Left ventricle myocardium inferior (tissue), 1 donor: ENCODE results near the gene MKLN1. TPM values are rescaled to one million over a fixed set of nuclear protein-coding genes. Genes with fewer than 3 reads are reported as not detected.

ENCODE experiments used
- DNase-seq: peaks from one replicate; pipeline ENCODE4 v3.0.0-alpha.2; 2020
- H3K27ac ChIP-seq: fragments of 200-600 bp; replicated peaks from 2 replicates; pipeline ENCODE4 v1.8.0; 2021
- H3K27me3 ChIP-seq: fragments of 200-600 bp; 2 replicates; pipeline ENCODE4 v1.8.0; 2021; ENCODE audit warnings: low read depth
- H3K36me3 ChIP-seq: fragments of 200-600 bp; 2 replicates; pipeline ENCODE4 v1.8.0; 2021
- H3K4me1 ChIP-seq: fragments of 200-600 bp; 2 replicates; pipeline ENCODE4 v1.8.0; 2021
- H3K4me3 ChIP-seq: fragments of 200-600 bp; 2 replicates; pipeline ENCODE4 v1.8.0; 2021; ENCODE audit warnings: mild to moderate bottlenecking, moderate library complexity
- H3K9me3 ChIP-seq: fragments of 200-600 bp; replicated peaks from 2 replicates; pipeline ENCODE4 v1.8.0; 2021
- intact Hi-C: fragments of 100-400 bp; cut with micrococcal nuclease; formaldehyde crosslinking; loops from one replicate; pipeline ENCODE4 v1.11.0; 2022
- total RNA-seq: library from RNA; stranded (reverse); fragmentation: NEBNext Ultra II Directional; extraction: Animal tissue kit (Norgen Biotek cat#: 25700); gene quantifications from one replicate; pipeline ENCODE4 v1.2.1, GENCODE V29; 2021
- TF ChIP-seq, protein P1 (sequence below): fragments of 200-600 bp; IDR thresholded peaks from 2 replicates; pipeline ENCODE4 v1.8.0; 2021; ENCODE audit warnings: antibody characterized with exemption, mild to moderate bottlenecking, borderline replicate concordance
- donor health status: DM: no; HTN: yes; CAD: no; lungs with severe emphysema.

Gene MKLN1
- total RNA-seq, 1 donor from 2014 or later, result 42.2 TPM

DNA sequence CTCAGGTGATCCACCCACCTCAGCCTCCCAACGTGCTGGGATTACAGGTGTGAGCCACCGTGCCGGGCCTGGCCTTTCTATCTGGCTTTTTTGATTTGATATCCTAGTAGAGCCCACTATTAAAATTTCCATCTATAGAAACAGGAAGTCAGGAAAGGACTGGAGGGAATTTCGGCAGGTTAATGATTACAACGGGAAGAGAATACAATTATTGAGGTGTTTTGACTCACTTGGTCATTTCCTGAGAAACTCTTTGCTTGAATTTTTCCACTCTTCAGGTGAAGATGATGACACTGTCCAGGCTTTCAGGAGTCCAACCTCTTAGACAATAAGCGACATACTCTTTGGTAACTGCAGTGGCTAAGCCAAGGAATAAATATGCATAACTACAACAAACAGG lies 1.1 kb upstream of the MKLN1 start:
- peaks cover 49% of the 10 kb centered on the region for H3K4me1 ChIP-seq
- no peaks in the 10 kb centered on the region for H3K9me3 ChIP-seq
- DNase-seq, result no peak
- H3K36me3 ChIP-seq, result no peaks in the 10 kb centered on the region
- intact Hi-C loops, result no loop called here
- H3K4me3 ChIP-seq, result peak overlapping the region; percentile 93
- H3K27me3 ChIP-seq, result no peaks in the 10 kb centered on the region
- TF ChIP-seq, protein P1, sequence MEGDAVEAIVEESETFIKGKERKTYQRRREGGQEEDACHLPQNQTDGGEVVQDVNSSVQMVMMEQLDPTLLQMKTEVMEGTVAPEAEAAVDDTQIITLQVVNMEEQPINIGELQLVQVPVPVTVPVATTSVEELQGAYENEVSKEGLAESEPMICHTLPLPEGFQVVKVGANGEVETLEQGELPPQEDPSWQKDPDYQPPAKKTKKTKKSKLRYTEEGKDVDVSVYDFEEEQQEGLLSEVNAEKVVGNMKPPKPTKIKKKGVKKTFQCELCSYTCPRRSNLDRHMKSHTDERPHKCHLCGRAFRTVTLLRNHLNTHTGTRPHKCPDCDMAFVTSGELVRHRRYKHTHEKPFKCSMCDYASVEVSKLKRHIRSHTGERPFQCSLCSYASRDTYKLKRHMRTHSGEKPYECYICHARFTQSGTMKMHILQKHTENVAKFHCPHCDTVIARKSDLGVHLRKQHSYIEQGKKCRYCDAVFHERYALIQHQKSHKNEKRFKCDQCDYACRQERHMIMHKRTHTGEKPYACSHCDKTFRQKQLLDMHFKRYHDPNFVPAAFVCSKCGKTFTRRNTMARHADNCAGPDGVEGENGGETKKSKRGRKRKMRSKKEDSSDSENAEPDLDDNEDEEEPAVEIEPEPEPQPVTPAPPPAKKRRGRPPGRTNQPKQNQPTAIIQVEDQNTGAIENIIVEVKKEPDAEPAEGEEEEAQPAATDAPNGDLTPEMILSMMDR, result no peak
- H3K27ac ChIP-seq, result peak overlapping the region; percentile 98

DNA sequence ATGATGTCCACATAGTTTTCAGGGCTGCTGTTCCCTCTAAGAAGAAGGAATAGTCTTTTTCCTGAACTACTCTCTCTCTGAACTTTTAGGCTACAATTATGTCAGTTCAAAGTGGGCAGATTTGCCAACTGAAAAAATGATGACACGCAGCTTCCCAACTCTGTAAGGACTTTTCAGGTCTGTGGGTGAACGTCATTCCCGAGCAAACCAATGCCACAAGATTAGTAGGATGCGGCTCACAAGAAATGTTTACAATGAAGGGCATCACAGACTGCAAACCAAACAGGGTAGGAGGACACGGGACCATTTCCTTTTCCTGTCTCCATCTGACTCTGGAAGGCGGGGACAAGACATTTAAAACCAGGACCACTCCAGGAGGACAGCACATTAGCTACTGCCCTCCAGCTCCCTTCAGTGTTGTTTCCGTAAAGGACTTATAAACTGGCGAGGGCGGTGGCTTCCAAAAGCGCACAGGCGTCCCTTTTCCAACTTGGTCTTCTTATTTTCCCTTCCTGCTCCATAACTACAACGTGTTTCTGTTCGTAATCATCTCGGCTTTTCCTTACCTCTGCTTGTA lies 539 bp upstream of the MKLN1 start:
- H3K9me3 ChIP-seq, result no peaks in the 10 kb centered on the region
- TF ChIP-seq, protein P1, result no peak
- intact Hi-C loops, result no loop called here
- H3K4me3 ChIP-seq, result peak overlapping the region; percentile 93
- no peaks in the 10 kb centered on the region for H3K36me3 ChIP-seq
- no peak for DNase-seq
- no peaks in the 10 kb centered on the region for H3K27me3 ChIP-seq
- H3K27ac ChIP-seq, result peak overlapping the region; percentile 98
- peaks cover 54% of the 10 kb centered on the region for H3K4me1 ChIP-seq

DNA sequence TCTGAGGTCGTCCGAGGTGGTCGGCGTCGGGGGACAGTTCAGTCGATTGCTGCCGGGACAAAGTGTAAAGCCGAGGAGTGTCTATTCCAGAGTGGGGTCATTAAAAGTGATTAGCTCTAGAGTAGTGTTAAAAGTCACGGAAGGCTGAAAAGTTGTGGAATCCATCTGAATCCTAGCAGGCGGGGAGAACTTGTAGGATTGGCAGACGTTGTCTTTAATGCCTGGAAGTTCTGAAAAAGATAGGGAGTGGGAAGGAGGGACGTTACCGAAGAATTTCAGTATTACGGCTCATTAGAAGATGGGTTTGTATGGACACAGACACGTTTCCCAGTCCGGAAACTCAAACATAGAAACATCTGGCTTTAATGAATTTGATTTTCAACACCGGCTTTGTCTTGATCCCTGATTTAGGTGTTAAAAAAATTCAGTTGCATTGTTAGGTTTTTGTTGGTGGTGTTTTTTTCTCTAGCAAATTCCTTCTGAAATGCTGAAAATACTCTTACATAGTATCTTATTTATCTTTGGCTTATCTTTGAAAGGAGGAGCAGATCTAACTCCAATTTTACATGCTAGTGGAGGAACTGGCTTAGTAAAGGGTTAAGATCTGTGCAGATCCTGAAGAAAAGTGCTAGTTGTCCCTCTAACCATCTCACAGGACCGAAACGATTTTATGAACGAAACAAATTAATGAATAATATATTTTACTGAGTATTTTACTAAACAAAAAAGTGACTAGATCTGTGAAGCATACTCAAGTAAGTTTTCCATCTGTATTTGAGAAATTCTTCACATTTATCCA lies 900 bp downstream of the MKLN1 start:
- no peaks in the 10 kb centered on the region for H3K27me3 ChIP-seq
- peaks cover 5% of the 10 kb centered on the region for H3K36me3 ChIP-seq
- peaks cover 67% of the 10 kb centered on the region for H3K4me1 ChIP-seq
- TF ChIP-seq, protein P1, result no peak
- peak overlapping the region; percentile 93 for H3K4me3 ChIP-seq
- no peak for DNase-seq
- no peaks in the 10 kb centered on the region for H3K9me3 ChIP-seq
- intact Hi-C loops, result no loop called here
- H3K27ac ChIP-seq, result peak overlapping the region; percentile 98

DNA sequence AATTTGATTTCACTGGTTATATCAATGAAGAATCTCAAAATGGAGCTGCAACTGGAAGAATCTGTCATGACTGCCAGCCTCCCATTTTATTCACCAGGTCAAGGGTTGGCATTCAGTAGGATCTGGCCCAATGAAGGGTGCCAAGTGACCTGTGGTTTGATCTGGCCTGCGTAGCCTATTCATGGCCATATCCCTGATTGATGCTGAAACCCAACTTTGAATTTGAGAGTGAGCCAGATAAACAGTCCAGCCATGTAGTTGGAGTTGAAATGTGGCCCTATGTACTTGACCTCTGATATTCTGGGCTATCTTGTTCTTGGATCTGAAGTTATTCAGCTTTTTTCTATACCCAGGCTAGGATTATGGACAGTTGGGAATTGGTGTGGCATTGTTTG lies 1.5 kb downstream of the MKLN1 start:
- Histone ChIP-seq H3K27ac (peak overlapping the region; percentile 98), H3K27me3 (no peaks in the 10 kb centered on the region), H3K4me1 (peaks cover 73% of the 10 kb centered on the region), H3K9me3 (no peaks in the 10 kb centered on the region), H3K4me3 (peak overlapping the region; percentile 93), H3K36me3 (peaks cover 5% of the 10 kb centered on the region)
- intact Hi-C loops, result no loop called here
- TF ChIP-seq, protein P1, result no peak
- DNase-seq, result no peak

DNA sequence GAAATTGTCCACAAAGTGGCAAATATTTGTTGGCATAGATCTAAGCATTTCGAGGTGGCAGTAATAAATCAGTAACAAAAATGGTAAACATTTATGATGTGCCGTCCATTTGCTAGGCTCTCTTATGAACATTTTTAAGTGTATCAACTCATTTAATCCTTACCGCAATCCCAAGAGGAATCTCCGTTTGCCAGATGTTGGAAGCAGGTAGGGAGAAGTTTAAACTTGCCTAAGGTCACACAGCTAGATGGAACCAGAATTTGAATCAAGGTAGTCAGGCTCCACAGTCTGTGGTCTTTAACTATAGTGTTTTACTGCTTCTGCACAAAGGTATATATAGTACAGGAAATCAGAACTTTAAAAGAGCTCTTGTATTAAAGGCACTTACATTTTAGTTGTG lies 2.6 kb downstream of the MKLN1 start:
- TF ChIP-seq, protein P1, result no peak
- Histone ChIP-seq H3K4me3 (no peak overlapping the region), H3K27ac (peak overlapping the region; percentile 98), H3K27me3 (no peaks in the 10 kb centered on the region), H3K36me3 (peaks cover 5% of the 10 kb centered on the region), H3K9me3 (no peaks in the 10 kb centered on the region), H3K4me1 (peaks cover 84% of the 10 kb centered on the region)
- intact Hi-C loops, result no loop called here
- DNase-seq, result no peak
